CD4-positive, alpha-beta T cell treated with Interferon gamma for 1 hour (primary cell): ENCODE measurements around the gene GFI1.
"Not testable (repeated sequence)": the region's sequence is repeated elsewhere in the genome, so short reads cannot be mapped to it uniquely, and the experiment has no call there.

Experiments used
- DNase-seq: peaks from one replicate; pipeline ENCODE4 v3.0.0-alpha.2; 2020

GFI1 gene

DNA sequence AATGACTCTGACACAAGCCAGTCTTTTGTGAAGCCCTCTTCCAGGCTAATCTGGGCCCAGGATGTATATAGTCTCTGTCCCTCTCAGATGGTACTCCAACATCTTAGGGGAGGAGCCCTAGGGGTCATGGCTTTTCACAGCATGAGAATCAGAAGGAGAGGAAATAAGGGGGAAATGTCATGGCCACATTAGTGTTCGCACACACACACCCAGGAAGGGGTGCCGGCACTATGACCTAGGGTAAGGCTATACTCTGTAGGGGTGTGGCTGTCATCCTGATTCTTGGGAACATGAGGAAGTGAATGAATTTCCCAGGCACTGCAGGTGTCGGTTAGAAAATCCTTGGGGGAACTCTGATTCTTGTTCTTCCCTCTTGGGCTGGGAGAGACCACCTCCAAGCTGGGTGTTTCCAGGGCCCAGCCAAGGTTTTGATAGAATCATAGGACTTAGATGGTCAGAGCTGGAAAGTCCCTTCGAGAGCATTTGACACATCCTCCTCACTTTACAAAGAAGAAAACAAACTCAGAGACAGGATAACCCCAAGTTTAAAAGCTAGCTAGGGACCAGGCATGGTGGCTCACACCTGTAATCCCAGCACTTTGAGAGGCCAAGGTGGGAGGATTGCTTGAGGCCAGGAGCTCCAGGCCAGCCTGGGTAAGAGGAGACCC is 22.0 kb downstream of the GFI1 start:
- DNase-seq, result no peak

DNA sequence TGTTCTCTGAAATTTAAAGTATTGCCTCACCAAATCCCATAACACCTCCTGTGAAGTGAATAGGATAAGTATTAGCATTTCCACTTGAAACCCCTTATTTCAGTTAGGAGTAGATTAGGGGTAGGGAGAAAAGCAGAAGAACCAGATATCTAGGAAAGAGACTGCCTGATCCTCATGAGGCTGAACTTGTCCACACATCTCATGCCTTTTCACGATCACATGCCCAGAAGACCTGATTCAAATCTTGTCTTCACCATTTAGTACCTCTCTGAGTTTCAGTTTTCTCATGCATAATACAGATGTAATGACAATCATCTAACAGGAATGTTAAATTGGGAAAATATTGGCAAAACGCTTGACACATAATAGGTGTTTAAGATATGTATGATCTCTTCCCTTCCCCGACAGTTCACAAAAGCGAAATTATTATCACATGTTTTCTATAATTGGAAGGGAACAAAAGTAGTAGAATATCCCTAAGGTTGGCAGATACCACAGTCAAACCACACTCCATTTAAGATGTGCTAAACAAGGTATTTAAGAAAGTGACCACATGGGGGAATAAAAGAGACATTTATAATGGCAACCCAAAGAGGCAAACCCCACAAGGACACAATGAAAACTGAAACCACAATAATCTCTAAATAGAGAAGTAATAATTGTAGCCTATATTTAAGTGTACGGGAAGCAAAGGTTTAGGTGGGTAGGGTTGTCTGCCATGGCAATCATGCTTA is 25.2 kb downstream of the GFI1 start:
- DNase-seq, result no peak

DNA sequence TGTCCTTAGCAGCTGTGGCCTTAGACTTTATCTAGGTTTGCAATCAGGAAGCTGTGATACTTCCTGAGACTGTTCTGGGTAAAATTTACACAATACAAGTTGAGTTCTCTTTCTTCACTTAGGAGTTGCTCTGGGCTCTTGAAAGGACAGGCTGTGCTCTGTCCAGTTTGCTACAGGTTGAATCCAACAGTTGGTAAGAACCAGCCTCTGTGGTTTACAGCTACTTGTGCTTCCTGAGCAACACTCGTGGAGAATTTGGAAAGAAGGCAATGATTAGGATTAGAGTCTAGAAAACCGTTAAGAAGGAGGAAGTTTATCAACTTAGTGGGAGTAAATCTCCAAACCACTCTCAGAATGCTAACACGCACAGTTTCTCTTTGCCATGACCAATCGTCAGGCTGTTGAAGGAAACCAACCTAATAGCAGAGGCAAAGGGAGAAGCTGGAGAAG is 26.8 kb downstream of the GFI1 start:
- DNase-seq, result no peak

DNA sequence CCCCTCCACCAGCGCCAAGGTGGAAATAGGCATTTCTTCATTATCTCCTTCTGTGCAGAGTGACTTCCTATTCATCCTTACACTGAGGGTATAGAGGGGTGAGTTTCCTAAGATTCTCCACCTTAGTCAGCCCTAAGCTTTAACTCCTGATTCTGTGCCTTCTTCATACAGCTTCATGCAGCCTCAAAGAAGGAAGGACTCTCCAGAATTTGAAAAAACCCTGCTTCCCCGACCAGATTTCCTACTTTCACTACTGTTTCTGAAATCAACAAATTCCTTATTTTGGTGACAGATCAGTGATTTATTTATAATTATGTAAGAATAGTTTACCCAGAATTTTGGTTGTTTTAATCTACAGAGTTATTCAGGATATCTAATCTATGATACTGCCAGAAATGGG is 28.6 kb downstream of the GFI1 start:
- DNase-seq, result no peak

DNA sequence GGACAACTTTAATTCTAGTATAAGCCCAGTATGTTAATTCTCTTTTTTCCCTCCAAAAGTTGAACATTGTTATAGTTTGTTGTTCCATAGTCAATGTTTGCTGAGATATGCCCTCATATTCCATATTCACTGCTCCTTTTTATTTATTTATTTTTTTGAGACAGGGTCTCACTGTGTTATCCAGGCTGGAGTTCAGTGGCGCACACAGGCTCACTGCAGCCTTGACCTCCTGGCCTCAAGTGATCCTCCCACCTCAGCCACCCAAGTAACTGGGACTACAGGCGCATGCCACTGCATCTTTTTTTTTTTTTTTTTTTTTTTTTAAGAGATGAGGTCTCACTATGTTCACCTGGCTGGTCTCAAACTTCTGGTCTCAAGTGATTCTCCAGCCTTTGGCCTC is 38.7 kb downstream of the GFI1 start:
- DNase-seq, result no peak

DNA sequence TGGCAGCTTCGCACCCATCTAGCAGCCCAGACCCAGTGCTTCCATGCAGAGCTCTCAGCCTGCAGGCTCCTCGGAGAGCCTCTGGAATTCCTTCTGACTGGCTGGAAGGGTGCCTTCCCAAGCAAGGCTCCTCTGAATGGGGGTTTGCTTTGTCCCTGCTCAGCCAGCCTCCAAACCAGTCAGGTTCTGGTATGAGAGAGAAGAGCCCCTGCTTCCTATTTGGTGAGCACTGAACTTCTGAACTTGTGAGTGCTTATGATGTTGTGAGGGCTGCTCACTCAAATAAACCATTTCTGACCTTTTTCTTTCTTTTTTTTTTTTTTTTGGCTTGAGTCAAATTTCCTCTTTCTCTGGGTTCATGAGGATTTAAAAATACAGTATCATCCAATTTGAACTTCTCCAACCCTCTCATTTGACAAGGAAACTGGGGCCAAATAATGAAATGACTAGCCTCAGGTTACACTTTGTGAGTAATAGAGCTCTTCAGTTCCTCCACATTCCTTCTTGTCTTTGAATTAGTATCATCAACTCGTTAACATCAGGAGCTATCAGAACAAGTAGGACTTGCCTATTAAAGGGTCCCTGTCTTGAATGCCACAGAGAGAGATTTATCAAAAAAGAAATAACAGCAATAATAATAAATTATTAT is 39.6 kb downstream of the GFI1 start:
- DNase-seq, result no peak

DNA sequence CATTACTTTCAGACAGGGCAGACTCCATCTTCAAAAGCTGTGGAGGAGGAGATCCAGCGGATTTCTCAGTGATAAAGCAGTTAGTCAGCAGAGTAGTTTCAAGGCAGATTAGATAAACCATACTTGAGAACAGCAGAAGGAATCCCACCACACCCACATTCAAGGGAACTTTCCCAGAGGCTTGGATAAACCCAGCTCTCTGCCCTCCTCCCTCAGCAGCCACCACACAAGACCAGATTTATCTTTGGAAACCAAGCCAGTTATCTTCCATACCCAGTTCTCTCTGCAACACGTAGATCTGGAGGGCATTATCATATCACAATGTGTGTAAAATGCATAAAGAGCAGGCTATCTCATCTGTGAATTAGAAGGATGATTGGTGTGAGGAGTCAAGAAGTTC is 40.2 kb downstream of the GFI1 start:
- no peak for DNase-seq

DNA sequence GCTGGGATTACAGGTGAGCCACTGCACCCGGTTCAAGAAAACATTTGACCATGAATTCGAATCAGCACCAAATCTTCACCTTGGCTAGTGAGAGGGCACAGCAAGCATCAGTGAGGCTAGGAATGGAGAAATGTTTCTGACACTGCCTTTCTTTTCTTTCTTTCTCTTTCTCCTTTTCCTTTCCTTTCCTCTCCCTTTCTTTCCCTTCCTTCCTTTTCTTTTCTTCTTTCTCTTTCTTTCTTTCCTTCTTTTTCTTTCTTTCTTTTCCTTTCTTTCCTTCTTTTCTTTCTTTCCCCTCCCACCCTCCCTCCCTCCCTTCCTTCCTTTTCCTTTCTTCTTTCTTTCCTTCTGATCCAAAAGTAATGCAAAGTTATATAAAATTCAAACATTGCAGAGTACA is 40.9 kb downstream of the GFI1 start:
- DNase-seq, result no peak

DNA sequence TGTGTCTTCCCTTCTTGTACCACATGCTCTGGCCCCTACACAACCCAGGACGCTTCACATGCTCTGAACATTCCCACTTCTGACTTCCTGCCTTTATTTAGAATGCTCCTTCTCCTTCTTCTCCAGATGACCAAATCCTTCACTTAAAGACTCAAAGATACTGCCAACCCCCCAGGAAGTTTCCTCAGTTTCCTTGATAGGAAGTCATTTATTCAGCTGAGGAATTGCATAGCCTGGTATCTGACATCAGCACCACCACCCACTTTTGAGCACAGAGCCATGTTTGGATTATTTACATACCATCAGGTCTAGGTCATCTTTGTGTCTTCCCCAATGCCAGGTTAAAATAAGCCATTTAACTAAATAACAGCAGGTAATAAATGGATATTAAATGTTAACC is 42.4 kb downstream of the GFI1 start:
- no peak for DNase-seq

DNA sequence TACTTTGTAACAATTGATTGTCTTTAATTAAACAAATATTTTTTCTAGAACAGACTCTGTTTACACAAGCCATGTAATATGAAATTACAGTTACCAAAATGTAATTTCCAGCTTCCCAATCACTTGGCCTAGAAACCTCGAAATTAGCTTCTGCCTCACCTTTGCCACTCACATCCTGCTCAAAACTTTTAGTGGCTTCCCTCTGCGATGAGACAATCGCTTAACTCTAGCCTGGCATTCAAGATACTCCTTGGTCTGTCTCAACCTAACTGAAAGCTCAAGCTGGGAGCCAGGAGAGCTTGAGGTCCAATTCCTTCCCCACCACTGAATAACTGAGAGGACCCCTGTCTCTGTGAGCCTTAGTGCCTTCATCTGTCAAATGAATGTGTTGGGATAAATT is 42.8 kb downstream of the GFI1 start:
- no peak for DNase-seq

DNA sequence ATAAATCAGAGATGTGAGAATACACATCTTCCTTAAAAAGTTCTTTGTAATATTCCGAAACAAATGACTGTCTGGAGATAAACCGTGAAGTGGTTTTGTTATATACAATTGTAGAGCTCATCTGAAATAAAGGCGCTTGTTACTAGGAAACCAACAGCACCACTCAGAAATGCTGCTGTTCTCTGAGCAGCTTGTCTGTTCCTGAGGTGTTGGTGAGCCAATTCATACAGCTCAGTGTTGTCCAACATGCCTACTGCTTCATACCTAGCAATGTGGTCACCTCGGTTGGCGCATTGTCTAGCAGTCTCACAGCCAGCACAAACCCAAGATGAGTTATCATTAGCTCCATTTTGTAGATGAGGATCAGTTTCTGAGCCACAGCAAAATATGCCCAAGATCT is 44.4 kb downstream of the GFI1 start:
- no peak for DNase-seq

DNA sequence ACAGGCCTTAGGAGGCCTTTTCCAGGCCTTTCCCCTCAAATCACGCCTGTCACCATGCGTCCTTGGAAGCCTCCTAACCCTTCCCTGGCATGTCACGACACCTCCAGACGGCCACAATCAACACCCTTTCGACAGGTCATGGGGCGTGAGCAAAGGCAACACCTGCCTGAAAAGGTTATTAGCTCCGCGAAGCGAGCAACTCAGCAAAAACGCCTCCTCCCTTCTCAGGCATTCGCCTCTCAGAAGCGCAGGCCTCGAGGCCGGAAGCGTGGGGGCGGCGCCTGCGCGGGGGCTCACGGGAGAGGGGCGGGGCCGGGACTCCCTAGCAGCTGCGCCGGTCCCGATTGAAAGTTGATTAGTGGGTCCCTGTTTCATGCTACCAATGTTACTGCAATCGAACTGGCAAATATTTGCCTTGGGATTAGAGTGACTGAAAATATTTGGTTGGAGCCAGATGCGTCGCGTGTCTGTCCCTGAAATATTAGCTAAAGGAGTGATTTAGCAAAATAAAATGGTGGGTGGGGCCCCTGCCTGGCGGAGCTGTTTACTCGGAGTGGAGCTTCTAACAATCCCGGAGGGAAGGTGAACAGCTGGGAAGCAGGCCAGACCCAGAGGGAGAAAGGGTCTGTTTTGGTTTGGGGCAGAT is 44.9 kb downstream of the GFI1 start:
- no peak for DNase-seq

DNA sequence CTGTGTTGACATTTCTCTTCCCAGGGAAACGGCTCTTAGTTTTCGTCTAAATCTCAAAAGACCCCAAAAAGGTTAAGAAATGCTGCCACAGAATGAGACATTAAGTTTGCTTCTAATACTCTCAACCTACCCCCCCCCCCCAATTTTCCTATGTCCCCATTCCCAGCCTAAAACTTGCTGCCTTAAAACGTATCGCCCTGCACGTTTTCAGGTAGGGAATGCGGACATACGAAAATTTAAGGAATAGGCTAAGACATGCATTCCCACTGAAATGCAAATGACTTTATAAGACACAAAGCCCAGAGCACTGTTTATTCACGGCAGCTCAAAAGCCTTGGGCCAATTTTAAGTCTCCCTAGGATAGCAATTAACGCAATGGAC is 45.4 kb downstream of the GFI1 start:
- no peak for DNase-seq

DNA sequence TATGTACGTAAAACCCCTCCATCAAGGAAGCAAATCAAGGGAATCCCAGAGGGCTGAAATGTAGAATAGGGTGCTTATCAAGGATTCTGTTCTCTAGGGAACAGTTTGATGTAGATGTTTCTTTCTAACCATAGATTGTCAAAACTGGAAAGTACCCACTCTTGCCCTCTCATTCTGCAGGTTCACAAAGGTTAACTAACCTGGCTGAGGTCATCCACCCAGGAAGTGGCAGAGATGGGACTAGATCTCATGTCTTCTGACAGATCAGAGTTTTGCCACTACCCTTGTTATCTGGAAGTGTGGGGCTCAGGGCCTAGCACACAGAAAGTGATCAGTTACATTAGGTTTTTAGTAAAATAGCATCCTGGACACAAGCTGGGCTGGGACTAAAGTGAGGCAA is 47.4 kb downstream of the GFI1 start:
- no peak for DNase-seq

DNA sequence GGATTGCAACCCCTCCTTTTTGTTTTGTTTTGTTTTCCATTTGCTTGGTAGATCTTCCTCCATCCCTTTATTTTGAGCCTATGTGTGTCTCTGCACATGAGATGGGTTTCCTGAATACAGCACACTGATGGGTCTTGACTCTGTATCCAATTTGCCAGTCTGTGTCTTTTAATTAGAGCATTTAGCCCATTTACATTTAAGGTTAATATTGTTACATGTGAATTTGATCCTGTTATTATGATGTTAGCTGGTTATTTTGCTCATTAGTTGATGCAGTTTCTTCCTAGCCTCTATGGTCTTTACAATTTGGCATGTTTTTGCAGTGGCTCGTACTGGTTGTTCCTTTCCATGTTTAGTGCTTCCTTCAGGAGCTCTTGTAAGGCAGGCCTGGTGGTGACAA is 52.2 kb downstream of the GFI1 start:
- DNase-seq, result not testable (repeated sequence)

DNA sequence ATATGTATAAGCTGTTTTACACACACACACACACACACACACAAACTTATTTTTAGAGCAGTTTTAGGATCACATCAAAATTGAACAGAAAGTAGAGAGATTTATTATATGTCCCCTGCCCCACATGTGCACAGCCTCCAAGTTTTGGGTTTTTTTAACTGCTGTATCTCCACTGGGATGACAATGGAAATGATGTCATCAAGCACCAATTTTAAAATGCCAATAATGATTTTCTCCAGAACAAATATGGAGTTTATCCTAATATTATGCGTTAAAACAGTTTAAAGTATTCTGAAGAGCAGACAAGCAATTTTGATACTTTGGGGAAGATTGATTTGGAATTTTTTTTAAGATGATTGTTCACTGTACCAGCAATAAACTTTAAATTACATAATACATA is 56.7 kb downstream of the GFI1 start:
- no peak for DNase-seq

DNA sequence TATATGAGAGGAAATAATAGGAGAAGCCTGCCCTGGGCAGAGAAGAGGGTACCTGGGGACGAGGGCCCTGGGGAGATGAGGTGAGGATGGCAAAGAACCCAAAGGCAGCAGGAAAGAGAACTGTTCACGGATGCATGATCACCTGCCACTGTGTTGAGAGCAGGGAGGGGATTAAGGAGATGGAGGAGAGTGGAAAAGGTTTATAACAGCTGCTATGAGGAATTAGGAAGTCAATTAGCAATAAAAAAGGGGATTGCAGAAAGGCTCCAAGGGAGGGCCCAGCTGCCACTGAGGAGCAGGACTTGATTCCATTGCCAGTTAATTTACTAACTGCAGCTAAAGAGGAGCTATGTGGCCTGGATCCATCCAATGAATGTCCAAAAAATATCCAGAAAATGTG is 61.1 kb downstream of the GFI1 start:
- DNase-seq, result no peak
